Activated T-cell treated with anti-CD3 and anti-CD28 coated beads, Interleukin-2, amount 50 U/mL, for 4 hours (primary cell): ENCODE measurements around the gene ABCF2. TPM values are rescaled to one million over a fixed set of nuclear protein-coding genes. Genes with fewer than 3 reads are reported as not detected.
A peak's percentile ranks its signal among the peaks of the same experiment; 100 is the strongest.

Experiments
- ATAC-seq, 2 donors: fragments of 200-7000 bp; cut with Tn5 transposase; one replicate each; pipeline ENCODE4 v1.10.0; 2021
- DNase-seq: peaks from one replicate; pipeline ENCODE4 v3.0.0-alpha.2; 2020
- H3K27me3 Mint-ChIP-seq: one replicate; pipeline ENCODE4 v1.8.0; 2021; ENCODE audit warnings: low read depth, mixed read lengths
- H3K36me3 Mint-ChIP-seq: one replicate; pipeline ENCODE4 v1.8.0; 2022; ENCODE audit warnings: mixed read lengths; ENCODE audit not compliant: insufficient read depth
- H3K4me1 Mint-ChIP-seq: one replicate; pipeline ENCODE4 v1.8.0; 2021; ENCODE audit warnings: low read depth, mixed read lengths
- H3K4me3 Mint-ChIP-seq: one replicate; pipeline ENCODE4 v1.8.0; 2021; ENCODE audit warnings: mild to moderate bottlenecking, moderate library complexity, mixed read lengths
- H3K9me3 Mint-ChIP-seq: one replicate; pipeline ENCODE4 v1.8.0; 2021; ENCODE audit warnings: mixed read lengths
- total RNA-seq, 3 donors: library from RNA; stranded (reverse); gene quantifications; one replicate each; pipeline ENCODE4 v1.2.1, GENCODE V29; 2021

ABCF2 gene
- total RNA-seq, 3 donors from 2014 or later, result 144 to 151 (median 146) TPM

GRCh38 chr7:151248346-151249033, 21.5 kb upstream of the ABCF2 start, which contains the start of gene SMARCD3:
Gene SMARCD3, minus strand, starts transcription at chr7:151248694. Its CDS starts 132 bp downstream, at chr7:151248562.
- no peaks in the 10 kb centered on the region for H3K36me3 Mint-ChIP-seq
- no peaks in the 10 kb centered on the region for H3K9me3 Mint-ChIP-seq
- H3K27me3 Mint-ChIP-seq, result peaks cover 51% of the 10 kb centered on the region
- peaks cover 37% of the 10 kb centered on the region for H3K4me1 Mint-ChIP-seq
- H3K4me3 Mint-ChIP-seq, result peak within 1 kb of the TSS; percentile 78
- ATAC-seq (peak; percentile 32 to 33), DNase-seq (peak; percentile 40)

DNA sequence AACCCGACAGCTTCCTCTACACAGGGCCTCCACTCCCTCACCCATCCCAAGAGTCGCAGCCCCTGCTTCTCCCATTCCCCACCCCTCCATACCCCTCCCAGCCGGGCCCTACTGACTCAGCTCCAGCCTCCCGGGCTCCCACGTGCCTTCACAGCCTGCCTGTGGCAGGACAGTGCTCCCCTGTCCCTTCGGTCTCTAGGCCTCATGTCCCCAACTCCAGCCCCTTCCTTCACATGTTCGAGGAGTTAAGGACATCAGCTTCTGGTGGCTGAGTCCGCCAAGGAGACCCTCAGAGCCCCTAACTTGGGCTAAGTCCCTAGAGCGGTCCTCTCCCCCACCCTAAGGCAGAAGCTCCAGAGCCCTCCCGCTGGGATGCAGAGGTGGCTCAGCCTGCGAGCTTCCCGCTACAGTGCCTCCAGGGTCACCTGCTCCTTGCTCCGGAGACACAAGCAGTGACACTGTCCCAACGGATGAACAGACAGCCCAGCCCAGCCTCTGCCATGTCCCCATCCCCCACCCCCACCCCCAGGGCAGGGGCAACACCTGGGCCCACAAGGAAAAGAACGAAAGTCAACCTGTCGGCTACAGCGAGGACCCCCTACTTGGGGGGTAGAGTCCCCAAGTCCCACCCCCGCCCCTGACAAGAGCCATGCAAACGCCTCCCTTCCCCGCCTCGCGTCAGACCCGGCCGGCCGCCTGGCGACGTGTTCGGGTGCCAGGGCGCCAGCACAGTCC, 20.8 kb upstream of the ABCF2 start:
- ATAC-seq (no peak), DNase-seq (no peak)
- H3K27me3 Mint-ChIP-seq, result peaks cover 49% of the 10 kb centered on the region
- H3K4me1 Mint-ChIP-seq, result peaks cover 43% of the 10 kb centered on the region
- peak overlapping the region; percentile 78 for H3K4me3 Mint-ChIP-seq
- no peaks in the 10 kb centered on the region for H3K9me3 Mint-ChIP-seq
- no peaks in the 10 kb centered on the region for H3K36me3 Mint-ChIP-seq

- DNase-seq (no peak), ATAC-seq (no peak)
- no peaks in the 10 kb centered on the region for H3K9me3 Mint-ChIP-seq
- peak overlapping the region; percentile 21 for H3K4me3 Mint-ChIP-seq
- peaks cover 40% of the 10 kb centered on the region for H3K4me1 Mint-ChIP-seq
- peaks cover 41% of the 10 kb centered on the region for H3K27me3 Mint-ChIP-seq
- no peaks in the 10 kb centered on the region for H3K36me3 Mint-ChIP-seq
Measured at GRCh38 chr7:151246851-151247580, 20.0 kb upstream of the ABCF2 start.

- Mint-ChIP-seq H3K36me3 (no peaks in the 10 kb centered on the region), H3K27me3 (peaks cover 41% of the 10 kb centered on the region), H3K4me1 (peaks cover 40% of the 10 kb centered on the region), H3K4me3 (peak overlapping the region; percentile 55), H3K9me3 (no peaks in the 10 kb centered on the region)
- ATAC-seq, result no peak
- DNase-seq, result no peak
Measured at GRCh38 chr7:151246102-151246850, 19.3 kb upstream of the ABCF2 start.

- Mint-ChIP-seq H3K4me3 (peak overlapping the region; percentile 55), H3K36me3 (no peaks in the 10 kb centered on the region), H3K27me3 (peaks cover 33% of the 10 kb centered on the region), H3K9me3 (no peaks in the 10 kb centered on the region), H3K4me1 (peaks cover 33% of the 10 kb centered on the region)
- peak; percentile 59 for DNase-seq
- peak; percentile 63 to 69 for ATAC-seq
Measured at GRCh38 chr7:151245360-151246101, 18.5 kb upstream of the ABCF2 start.

DNA sequence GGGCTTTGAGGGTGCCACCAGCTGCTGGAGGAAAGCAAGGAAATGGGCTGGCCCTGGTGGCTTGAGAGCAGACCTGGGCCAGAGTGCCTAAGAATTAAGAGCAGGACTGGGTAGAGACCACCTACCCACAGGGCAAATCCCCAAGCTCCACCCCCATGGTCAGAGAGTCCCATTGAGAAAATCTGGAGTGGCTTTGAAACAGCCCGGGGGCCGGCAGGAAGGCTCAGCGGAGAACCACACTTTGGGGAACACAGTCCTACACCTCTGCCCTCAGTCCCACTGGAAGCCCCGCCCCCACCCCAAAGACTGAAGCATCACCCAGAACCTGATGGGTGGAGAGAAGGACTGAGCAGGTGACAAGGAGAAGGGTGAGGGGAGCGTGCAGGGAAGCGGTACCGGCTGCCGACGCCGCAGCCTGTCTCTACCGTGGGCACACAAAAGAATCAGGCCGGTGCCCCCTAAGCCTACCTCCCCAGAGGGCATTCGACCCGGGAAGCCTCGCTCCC, 17.9 kb upstream of the ABCF2 start:
- Mint-ChIP-seq H3K4me3 (peak overlapping the region; percentile 6), H3K9me3 (no peaks in the 10 kb centered on the region), H3K4me1 (peaks cover 33% of the 10 kb centered on the region), H3K36me3 (no peaks in the 10 kb centered on the region), H3K27me3 (peaks cover 28% of the 10 kb centered on the region)
- ATAC-seq, result peak; percentile 1 to 6
- DNase-seq, result no peak

GRCh38 chr7:151244196-151244840, 17.3 kb upstream of the ABCF2 start:
- Mint-ChIP-seq H3K9me3 (no peaks in the 10 kb centered on the region), H3K27me3 (peaks cover 27% of the 10 kb centered on the region), H3K36me3 (no peaks in the 10 kb centered on the region), H3K4me1 (peaks cover 31% of the 10 kb centered on the region), H3K4me3 (no peak overlapping the region)
- DNase-seq (peak; percentile 52), ATAC-seq (no peak)

DNA sequence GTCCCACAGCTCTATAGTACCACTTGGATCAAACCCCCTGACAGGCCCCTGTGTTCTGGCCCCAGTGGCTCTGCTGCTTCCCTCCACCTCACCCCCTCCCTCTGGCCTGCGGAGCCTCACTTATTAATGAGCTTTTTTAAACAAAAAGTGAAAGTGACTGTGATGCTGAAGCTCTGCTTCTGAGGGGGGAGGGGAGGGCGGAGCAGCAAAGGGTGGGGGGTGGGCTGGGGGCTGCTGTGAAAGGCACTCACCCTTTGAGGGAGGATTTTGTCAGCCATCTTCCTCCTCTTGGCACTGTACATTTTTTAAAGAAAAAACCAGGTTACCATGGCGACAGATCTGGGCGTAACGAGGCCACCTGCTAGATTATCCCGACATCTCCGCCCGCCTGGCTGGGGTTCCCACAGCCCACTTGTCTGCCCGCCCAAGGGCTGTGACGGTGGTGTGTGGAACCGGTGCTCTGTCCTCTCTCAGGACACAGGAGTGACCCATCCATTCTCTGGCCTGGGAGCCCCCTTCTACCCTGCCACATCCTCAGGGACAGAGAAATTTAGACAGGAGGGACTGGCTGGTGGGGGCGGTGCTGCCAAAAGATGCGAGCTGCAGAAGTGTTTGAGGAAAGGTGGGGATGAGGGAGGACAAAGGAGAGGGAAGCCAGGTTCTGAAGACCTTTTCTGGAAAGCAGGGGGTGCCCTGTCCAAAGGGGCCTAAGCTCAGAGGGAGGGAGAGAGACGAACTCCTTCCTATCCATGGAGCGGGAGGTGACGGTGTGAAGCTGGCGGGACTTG, 16.6 kb upstream of the ABCF2 start:
- peaks cover 29% of the 10 kb centered on the region for H3K4me1 Mint-ChIP-seq
- peak; percentile 19 to 24 for ATAC-seq

DNA sequence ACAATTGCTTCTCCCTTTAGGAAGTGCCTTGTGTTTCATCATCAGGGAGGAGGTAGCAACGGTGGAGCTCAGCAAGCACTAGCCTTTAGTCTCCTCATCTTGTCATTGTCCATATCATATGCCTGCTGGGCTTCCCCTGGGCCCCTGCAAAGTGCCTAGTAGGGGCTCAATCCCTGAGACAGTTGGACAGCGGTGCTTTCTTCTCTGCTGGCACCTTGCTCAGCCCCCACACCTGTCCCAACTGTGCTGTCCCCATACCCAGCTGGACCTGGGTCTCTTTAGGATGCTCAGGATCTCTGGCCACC, 16.0 kb upstream of the ABCF2 start:
- ATAC-seq (no peak), DNase-seq (no peak)
- Mint-ChIP-seq H3K27me3 (peaks cover 22% of the 10 kb centered on the region), H3K9me3 (no peaks in the 10 kb centered on the region), H3K4me3 (peak overlapping the region; percentile 73), H3K36me3 (no peaks in the 10 kb centered on the region), H3K4me1 (peaks cover 26% of the 10 kb centered on the region)

More for the DNA sequence above, 16.6 kb upstream of the ABCF2 start:
- H3K36me3 Mint-ChIP-seq, result no peaks in the 10 kb centered on the region
- peaks cover 24% of the 10 kb centered on the region for H3K27me3 Mint-ChIP-seq
- peak overlapping the region; percentile 73 for H3K4me3 Mint-ChIP-seq
- DNase-seq, result no peak
- no peaks in the 10 kb centered on the region for H3K9me3 Mint-ChIP-seq

DNA sequence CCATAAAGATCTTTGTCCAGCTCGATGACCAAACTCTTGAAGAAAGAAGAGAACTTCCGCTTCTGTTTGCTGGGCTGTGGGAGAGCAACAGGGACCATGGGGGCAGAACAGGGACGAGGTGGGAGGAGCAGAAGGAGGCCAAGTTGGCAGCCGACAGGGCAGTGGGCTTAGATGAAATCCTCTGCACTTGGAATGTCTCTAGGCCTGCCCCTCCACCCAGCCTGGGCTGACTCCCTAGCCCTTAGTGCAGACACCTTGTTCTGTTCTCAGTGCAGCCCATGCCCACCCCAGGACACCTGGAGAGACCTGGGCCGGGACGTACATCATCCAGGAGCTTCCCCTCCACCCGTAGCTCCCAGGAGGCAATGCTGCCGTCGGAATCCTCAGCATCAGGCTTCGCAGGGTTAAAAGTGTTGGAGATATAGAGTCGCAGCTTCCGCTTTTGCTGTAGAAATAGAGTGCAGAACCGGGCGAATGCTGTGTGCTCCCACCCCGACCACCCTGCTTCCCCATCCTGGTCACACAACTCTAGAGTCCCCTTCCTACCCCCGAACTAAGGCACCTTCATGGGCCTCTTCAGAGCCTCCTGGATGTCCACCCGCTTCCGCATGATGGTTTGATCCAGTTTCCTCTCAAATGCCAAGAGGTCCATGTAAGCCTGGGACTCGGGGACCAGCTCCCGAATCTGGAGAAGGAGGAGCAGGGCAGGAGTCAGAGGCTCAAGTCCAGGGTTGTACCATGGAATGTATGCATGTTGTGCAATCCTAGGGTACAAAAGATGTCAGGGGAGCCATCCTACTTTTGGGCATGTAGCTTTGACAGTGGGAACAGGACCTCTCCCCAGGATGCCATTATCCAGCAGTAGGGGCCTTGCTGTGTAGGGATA, 15.4 kb upstream of the ABCF2 start:
- Mint-ChIP-seq H3K9me3 (no peaks in the 10 kb centered on the region), H3K36me3 (no peaks in the 10 kb centered on the region), H3K4me3 (no peak overlapping the region), H3K4me1 (peaks cover 22% of the 10 kb centered on the region), H3K27me3 (peaks cover 16% of the 10 kb centered on the region)
- ATAC-seq, result no peak
- no peak for DNase-seq

DNA sequence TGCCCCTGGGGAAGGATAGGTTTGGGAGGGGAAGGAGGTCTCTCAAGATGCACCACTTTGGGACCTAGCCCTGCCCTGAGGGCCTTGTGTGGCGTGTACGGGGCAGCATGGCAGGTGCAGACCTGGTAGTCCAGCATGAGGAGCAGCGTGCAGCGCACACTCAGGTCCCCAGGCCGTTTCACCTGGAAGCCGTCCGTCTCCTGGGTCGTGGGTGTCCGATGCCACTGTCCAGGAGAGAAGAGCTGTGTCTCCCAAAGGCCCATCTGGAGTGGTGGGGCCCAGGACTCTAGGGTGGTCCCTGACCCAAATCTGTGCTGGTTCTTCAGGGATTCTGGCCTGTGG, 14.7 kb upstream of the ABCF2 start:
- Mint-ChIP-seq H3K9me3 (no peaks in the 10 kb centered on the region), H3K4me3 (no peak overlapping the region), H3K27me3 (peaks cover 9% of the 10 kb centered on the region), H3K36me3 (peaks cover 3% of the 10 kb centered on the region), H3K4me1 (peaks cover 22% of the 10 kb centered on the region)
- DNase-seq (no peak), ATAC-seq (no peak)
